Umbilical cord (tissue), 2 donors: ENCODE data around the gene RNASEH2C. TPM values are rescaled to one million over a fixed set of nuclear protein-coding genes. Genes with fewer than 3 reads are reported as not detected.
A peak's percentile ranks its signal among the peaks of the same experiment; 100 is the strongest.
"Not testable (repeated sequence)": the region's sequence is repeated elsewhere in the genome, so short reads cannot be mapped to it uniquely, and the experiment has no call there.

Source experiments
- DNase-seq: peaks from one replicate; pipeline ENCODE4 v3.0.0-alpha.2; 2015; ENCODE audit warnings: low spot score
- total RNA-seq: library from RNA; depleted of rRNA; stranded (reverse); fragments of >200 nt; gene quantifications from one replicate; pipeline ENCODE4 v1.2.3, GENCODE V29; 2014; ENCODE audit warnings: low replicate concordance; ENCODE audit not compliant: insufficient read depth

Gene RNASEH2C
- 50.3 TPM for total RNA-seq

DNA sequence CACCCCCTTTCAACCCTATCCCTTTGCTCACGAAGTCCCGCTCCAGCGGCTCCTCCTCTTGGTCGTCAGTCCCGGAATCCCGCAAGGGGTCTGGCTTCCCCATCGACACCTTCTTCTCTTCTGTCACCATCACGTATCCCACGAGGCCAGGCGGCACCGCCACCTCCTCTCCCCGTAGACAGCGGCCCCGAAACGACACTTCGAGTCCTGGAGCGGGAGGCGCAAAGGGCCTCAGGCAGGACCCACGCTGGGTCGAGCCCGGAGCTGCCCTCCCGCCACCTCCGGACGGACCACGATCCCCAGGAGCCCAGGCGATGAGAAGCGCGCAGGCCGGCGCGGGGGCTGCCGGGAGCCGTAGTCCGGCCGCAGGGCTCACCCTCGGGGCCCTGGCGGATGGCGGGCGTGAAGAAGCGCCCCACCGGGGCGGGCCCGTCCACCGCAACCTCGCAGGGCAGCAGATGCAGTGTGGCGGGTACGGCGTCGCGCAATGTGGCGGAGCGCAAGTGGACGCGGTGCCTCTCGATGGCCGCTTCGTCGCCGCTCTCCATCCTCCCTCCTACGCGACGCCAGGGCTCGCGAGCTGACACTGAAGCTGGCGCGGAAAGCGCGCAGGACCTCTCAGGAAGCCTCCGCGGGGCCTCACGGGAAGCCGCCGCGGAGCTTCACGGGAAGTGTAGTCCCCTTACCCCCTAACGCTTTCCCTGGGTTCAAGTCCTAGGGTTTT is at the start of gene RNASEH2C:
RNASEH2C (minus strand) TSS at position 588 of the 724 bp plus-strand sequence; CDS start at position 548, 40 bp downstream.
- DNase-seq: peak; percentile 90

- DNase-seq: not testable (repeated sequence)
Measured at GRCh38 chr11:65767806-65768205, 47.2 kb upstream of the RNASEH2C start.

GRCh38 chr11:65767406-65767805 is 46.8 kb upstream of the RNASEH2C start:
- DNase-seq: no peak

DNA sequence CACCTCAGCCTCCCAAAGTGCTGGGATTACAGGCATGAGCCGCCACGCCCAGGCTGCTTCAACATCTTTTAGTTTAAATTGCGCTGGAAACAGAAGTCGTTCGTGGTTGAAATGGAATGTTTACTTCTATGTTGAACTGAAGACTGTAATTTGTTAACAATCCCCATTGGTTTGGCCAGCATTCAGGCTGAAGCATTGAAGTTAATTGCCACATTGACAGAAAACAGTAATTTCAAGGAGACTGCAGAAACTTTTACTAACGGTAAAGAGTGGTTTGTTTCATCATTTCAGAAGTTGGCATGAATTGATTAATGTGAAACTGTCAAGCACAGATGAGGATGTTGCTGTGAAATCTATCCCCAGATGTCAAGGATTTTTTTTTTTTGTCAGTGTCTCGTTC is 45.9 kb upstream of the RNASEH2C start:
- DNase-seq: no peak

DNA sequence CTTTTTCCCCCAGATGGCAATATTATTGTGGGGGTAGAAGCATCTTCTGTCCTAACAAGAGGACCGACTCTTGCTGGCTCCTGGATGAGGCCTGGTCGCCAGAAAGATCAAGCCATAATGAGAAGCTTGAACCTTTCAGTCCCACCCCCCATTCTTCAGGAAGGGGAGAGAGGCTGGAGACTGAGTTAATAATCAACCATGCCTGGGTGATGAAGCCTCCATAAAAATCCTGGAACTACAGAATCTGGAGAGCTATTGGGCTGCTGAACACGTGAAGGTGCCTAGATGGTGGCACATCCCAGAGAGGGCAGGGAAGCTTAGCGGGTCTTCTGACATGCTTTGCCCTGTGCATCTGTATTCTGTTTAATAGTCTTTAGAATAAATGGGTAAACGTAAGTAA is 43.8 kb upstream of the RNASEH2C start:
- DNase-seq: no peak

GRCh38 chr11:65762816-65763215 is 42.2 kb upstream of the RNASEH2C start:
- not testable (repeated sequence) for DNase-seq

GRCh38 chr11:65762169-65762568 is 41.6 kb upstream of the RNASEH2C start:
- not testable (repeated sequence) for DNase-seq

- DNase-seq: no peak
Measured at GRCh38 chr11:65745049-65745448, 24.5 kb upstream of the RNASEH2C start.

DNA sequence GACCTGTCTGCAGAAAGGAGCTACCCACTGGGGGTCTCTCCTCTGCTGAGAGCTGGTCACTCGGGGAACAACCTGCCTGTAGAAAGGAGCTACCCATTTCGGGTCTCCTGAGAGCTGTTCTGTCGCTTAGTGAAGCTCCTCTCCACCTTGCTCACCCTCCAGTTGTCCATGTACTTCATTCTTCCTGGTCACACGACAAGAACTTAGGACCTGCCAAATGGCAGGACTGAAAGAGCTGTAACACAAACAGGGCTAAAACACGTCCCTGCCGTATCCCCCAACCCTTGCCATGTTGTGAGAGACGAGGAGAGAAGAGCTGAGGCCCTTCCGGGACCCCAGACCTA is 24.1 kb upstream of the RNASEH2C start:
- no peak for DNase-seq

- DNase-seq: no peak
Measured at GRCh38 chr11:65744026-65744698, 23.6 kb upstream of the RNASEH2C start.

GRCh38 chr11:65743681-65744025 is 23.1 kb upstream of the RNASEH2C start:
- DNase-seq: no peak

GRCh38 chr11:65742353-65742752 is 21.8 kb upstream of the RNASEH2C start:
- no peak for DNase-seq

- no peak for DNase-seq
Measured at GRCh38 chr11:65741185-65741584, 20.6 kb upstream of the RNASEH2C start.

- no peak for DNase-seq
Measured at GRCh38 chr11:65739022-65739421, 18.4 kb upstream of the RNASEH2C start.

- no peak for DNase-seq
Measured at GRCh38 chr11:65736810-65737209, 16.2 kb upstream of the RNASEH2C start.

- peak; percentile 25 for DNase-seq
Measured at GRCh38 chr11:65735111-65735510, 14.5 kb upstream of the RNASEH2C start.

DNA sequence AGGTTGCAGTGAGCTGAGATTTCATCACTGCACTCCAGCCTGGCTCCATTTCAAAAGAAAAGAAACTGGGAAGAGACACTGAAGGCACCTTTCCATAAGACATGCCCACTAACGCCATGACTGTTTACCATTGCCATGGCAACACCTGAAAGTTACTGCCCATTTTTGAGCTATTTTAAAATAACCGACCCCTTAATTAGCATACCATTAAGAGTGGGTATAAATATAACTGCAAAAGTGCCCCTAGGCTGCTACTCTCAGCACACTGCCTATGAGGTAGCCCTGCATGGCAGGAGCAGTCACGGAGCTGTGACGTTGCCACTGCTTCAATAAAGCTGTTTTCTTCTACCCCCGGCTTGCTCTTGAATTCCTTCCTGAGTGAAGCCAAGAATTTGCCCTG is 9.9 kb upstream of the RNASEH2C start:
- DNase-seq: no peak

- no peak for DNase-seq
Measured at GRCh38 chr11:65727865-65728264, 7.3 kb upstream of the RNASEH2C start.

DNA sequence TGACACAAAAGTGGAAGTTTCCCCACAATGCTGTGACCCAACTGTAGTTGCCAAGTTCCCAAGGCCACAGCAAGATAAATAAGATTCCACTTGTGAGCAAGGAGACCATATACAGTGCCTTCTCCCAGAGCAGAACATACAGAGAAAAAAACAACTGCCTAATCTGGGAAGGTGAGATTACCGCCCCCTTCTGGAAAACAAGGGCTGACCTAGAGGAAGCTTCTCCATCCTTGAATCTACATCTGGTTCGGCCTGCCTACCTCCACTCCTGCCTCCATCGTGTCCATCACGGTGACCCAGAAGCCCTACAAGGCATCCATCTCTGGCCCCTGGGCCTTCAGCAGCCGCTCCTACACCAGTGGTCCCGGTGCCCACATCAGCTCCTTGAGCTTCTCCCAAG is 6.1 kb upstream of the RNASEH2C start:
- DNase-seq: no peak

- DNase-seq: no peak
Measured at GRCh38 chr11:65722261-65722660, 1.7 kb upstream of the RNASEH2C start.

DNA sequence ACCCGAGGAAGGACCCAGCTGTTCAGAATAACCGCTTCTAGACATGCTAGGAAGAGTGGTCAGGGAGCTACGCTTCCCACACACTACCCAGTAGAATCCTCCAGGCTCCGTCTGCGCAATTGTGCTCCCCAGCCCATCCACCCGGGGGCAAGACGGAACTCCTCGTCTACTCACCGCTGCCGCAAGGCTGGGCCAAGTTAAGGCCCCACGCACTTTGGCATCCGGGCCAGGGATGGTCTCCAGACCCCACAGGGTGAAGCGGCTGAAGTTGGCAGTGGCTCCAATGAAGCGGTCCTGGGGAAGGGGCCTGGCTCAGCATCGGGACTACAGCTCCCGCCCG is 757 bp downstream of the RNASEH2C start:
- DNase-seq: no peak

DNA sequence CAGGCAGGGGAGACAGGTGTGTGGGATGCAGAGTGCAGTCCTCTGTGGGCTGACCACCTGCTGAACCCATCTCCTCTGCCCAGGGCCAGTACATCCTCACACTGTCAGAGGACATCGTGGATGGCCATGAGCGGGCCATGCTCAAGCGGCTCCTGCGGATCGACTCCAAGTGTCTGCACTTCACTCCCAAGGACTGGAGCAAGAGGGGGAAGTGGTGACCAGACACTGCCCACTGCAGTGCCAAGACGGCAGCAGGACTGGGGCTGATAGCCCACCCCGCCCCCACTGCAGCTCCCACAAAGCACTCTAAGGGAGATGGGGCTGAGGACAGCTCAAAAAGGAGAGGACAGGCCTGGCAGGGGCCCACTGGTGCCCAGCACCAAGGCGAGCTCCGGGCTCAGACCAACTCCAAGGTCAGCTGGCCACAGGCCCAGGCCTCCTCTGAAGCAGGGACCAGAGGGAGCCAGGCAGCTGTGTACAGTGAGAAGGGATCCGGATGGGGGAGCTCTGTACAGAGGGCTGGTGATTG is 1.6 kb downstream of the RNASEH2C start:
- no peak for DNase-seq

DNA sequence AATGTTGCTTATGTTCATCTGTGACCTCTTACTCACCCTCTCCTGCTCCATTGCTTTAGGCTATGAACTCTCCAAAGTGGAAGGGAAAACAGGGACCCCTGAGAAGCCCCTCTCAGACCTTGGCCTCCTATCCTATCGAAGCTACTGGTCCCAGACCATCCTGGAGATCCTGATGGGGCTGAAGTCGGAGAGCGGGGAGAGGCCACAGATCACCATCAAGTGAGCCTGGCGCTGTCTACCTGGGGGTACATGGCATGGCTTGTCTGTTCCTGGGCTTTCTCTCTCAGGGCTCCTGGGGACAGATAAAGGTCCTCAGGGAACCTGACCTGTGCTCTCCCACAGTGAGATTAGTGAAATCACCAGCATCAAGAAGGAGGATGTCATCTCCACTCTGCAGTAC is 2.1 kb downstream of the RNASEH2C start:
- no peak for DNase-seq
